Keratinocyte (primary cell): ENCODE results near the gene GJA9. TPM values are rescaled to one million over a fixed set of nuclear protein-coding genes. Genes with fewer than 3 reads are reported as not detected.

Source experiments
- DNase-seq: peaks from one replicate; pipeline ENCODE4 v3.0.0-alpha.2; 2011; ENCODE audit warnings: low read depth, missing footprints, low spot score
- FAIRE-seq: peaks from 2 replicates; lab custom pipeline; 2011; peaks lifted over from hg19 to GRCh38; lab: Jason Lieb, UNC
- H2AFZ ChIP-seq: 2 replicates; pipeline ENCODE4 v1.6.0; 2012; ENCODE audit warnings: low read length, control low read depth, inconsistent platforms; ENCODE audit not compliant: control insufficient read depth
- H3K27ac ChIP-seq: 2 replicates; pipeline ENCODE4 v1.5.1; 2011; ENCODE audit warnings: low read length; ENCODE audit not compliant: control insufficient read depth, insufficient read depth
- H3K27me3 ChIP-seq: 3 replicates; pipeline ENCODE4 v1.6.0; 2011; ENCODE audit warnings: low read length; ENCODE audit not compliant: control insufficient read depth, insufficient read depth; ENCODE audit errors: extremely low read depth
- H3K36me3 ChIP-seq, 2 experiments: 2 replicates in 1 of 2; 3 replicates in 1 of 2; pipeline ENCODE4 v1.5.1; 2011; ENCODE audit warnings: low read length in 2 of 2, mild to moderate bottlenecking in 1 of 2; ENCODE audit not compliant: control insufficient read depth in 2 of 2, insufficient read depth in 2 of 2; ENCODE audit errors: extremely low read depth in 1 of 2
- H3K4me1 ChIP-seq: 3 replicates; pipeline ENCODE4 v1.5.1; 2011; ENCODE audit warnings: low read length; ENCODE audit not compliant: control insufficient read depth, insufficient read depth; ENCODE audit errors: extremely low read depth
- H3K4me2 ChIP-seq: 3 replicates; pipeline ENCODE4 v1.6.0; 2011; ENCODE audit warnings: low read depth, low read length; ENCODE audit not compliant: control insufficient read depth, insufficient read depth; ENCODE audit errors: extremely low read depth
- H3K4me3 ChIP-seq, 3 experiments: fragments of 200-600 bp in 1 of 3; sonication (generic) in 1 of 3; 2 replicates in 2 of 3; 3 replicates in 1 of 3; pipeline ENCODE4 v1.5.1; 2011 to 2016; ENCODE audit warnings: low read length in 3 of 3, mild to moderate bottlenecking in 3 of 3, control low read depth in 2 of 3, inconsistent platforms in 1 of 3, low read depth in 1 of 3, mixed read lengths in 1 of 3, mixed run types in 1 of 3, moderate library complexity in 1 of 3; ENCODE audit not compliant: control insufficient read depth in 2 of 3, insufficient read depth in 2 of 3; ENCODE audit errors: extremely low read depth in 1 of 3
- H3K79me2 ChIP-seq: 2 replicates; pipeline ENCODE4 v1.6.0; 2012; ENCODE audit warnings: low read length; ENCODE audit not compliant: control insufficient read depth, insufficient read depth
- H3K9ac ChIP-seq: 3 replicates; pipeline ENCODE4 v1.6.0; 2011; ENCODE audit warnings: low read length; ENCODE audit not compliant: control insufficient read depth, insufficient read depth; ENCODE audit errors: extremely low read depth
- H3K9me1 ChIP-seq: 3 replicates; pipeline ENCODE4 v1.6.0; 2011; ENCODE audit warnings: low read length; ENCODE audit not compliant: control insufficient read depth, insufficient read depth; ENCODE audit errors: extremely low read depth
- H3K9me3 ChIP-seq: 2 replicates; pipeline ENCODE4 v1.5.1; 2012; ENCODE audit warnings: low read depth, low read length; ENCODE audit not compliant: control insufficient read depth
- H4K20me1 ChIP-seq: 3 replicates; pipeline ENCODE4 v1.6.0; 2011; ENCODE audit warnings: low read length; ENCODE audit not compliant: control insufficient read depth, insufficient read depth; ENCODE audit errors: extremely low read depth
- EZH2 ChIP-seq: IDR thresholded peaks from one replicate; pipeline ENCODE4 v1.6.1; 2012; ENCODE audit warnings: inconsistent platforms, mild to moderate bottlenecking, low read length, moderate library complexity
- dilution Hi-C: fragments of 300-500 bp; cut with MboI; formaldehyde crosslinking; loops from one replicate; pipeline ENCODE4 v1.7.0; 2020; ENCODE audit warnings: low sequenced_read_pairs; ENCODE audit not compliant: extremely low pct_ligation_motif_present
- polyA plus RNA-seq, 5 experiments: library from polyadenylated mRNA; depleted of rRNA in 3 of 5; stranded (reverse) in 3 of 5; stranded (forward) in 1 of 5; unstranded in 1 of 5; fragments of >200 nt; gene quantifications; 1 replicate in 1 of 5; 2 replicates in 3 of 5; 3 replicates in 1 of 5; pipeline versions ENCODE4 v1.2.1 to v1.2.3, GENCODE V29; 2011 to 2012; ENCODE audit warnings: missing spikeins in 2 of 5, low read depth in 1 of 5, low replicate concordance in 1 of 5
- TF ChIP-seq, protein P1 (sequence below), 3 experiments: IDR thresholded peaks in 1 of 3; conservative IDR thresholded peaks in 1 of 3; optimal IDR thresholded peaks in 1 of 3; 2 replicates in 2 of 3; 3 replicates in 1 of 3; pipeline versions ENCODE3 to v1.5.1; 2011; ENCODE audit warnings: low read length in 3 of 3, mild to moderate bottlenecking in 3 of 3, moderate library complexity in 2 of 3, control low read depth in 1 of 3, inconsistent platforms in 1 of 3; ENCODE audit not compliant: insufficient read depth in 2 of 3; ENCODE audit errors: extremely low read depth in 1 of 3

GJA9 gene
- polyA plus RNA-seq, 1 donor (not counting 4 experiments of a cell fraction or from before 2014, with no cell fraction given): 0.38 TPM

GRCh38 chr1:38929054-38929453 is 47.7 kb upstream of the GJA9 start:
- dilution Hi-C loops: no loop called here
- Histone ChIP-seq H3K9me1 (no peaks in the 10 kb centered on the region), H3K4me2 (no peak overlapping the region), H4K20me1 (no peaks in the 10 kb centered on the region), H3K27me3 (no peaks in the 10 kb centered on the region), H3K36me3 (peaks cover 0 to 1% of the 10 kb centered on the region in 2 experiments), H2AFZ (no peak overlapping the region), H3K9ac (no peak overlapping the region), H3K9me3 (no peaks in the 10 kb centered on the region), H3K4me1 (no peaks in the 10 kb centered on the region), H3K27ac (no peak overlapping the region), H3K4me3 (no peak overlapping the region), H3K79me2 (no peaks in the 10 kb centered on the region)
- no peak for DNase-seq
- TF ChIP-seq, protein P1, sequence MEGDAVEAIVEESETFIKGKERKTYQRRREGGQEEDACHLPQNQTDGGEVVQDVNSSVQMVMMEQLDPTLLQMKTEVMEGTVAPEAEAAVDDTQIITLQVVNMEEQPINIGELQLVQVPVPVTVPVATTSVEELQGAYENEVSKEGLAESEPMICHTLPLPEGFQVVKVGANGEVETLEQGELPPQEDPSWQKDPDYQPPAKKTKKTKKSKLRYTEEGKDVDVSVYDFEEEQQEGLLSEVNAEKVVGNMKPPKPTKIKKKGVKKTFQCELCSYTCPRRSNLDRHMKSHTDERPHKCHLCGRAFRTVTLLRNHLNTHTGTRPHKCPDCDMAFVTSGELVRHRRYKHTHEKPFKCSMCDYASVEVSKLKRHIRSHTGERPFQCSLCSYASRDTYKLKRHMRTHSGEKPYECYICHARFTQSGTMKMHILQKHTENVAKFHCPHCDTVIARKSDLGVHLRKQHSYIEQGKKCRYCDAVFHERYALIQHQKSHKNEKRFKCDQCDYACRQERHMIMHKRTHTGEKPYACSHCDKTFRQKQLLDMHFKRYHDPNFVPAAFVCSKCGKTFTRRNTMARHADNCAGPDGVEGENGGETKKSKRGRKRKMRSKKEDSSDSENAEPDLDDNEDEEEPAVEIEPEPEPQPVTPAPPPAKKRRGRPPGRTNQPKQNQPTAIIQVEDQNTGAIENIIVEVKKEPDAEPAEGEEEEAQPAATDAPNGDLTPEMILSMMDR (optimal IDR thresholded peaks at IDR 0.05 in 1 of 3, IDR thresholded peaks at IDR 0.05 in 1 of 3, conservative IDR thresholded peaks at IDR 0.05 in 1 of 3; ENCODE audit: extremely low read depth in 1 of 3, insufficient read depth in 2 of 3, low read length in 3 of 3): no peak
- TF ChIP-seq EZH2: no peak
- no peak for FAIRE-seq

GRCh38 chr1:38926091-38926490 is 44.7 kb upstream of the GJA9 start:
- H4K20me1 ChIP-seq: no peaks in the 10 kb centered on the region
- FAIRE-seq: no peak
- dilution Hi-C loops: no loop called here

More at GRCh38 chr1:38926091-38926490, 44.7 kb upstream of the GJA9 start:
- H3K27me3 ChIP-seq: no peaks in the 10 kb centered on the region
- no peak overlapping the region for H2AFZ ChIP-seq
- no peaks in the 10 kb centered on the region for H3K4me1 ChIP-seq
- no peaks in the 10 kb centered on the region for H3K9me3 ChIP-seq
- H3K9me1 ChIP-seq: no peaks in the 10 kb centered on the region
- no peak for DNase-seq
- H3K9ac ChIP-seq: no peak overlapping the region
- no peaks in the 10 kb centered on the region for H3K79me2 ChIP-seq
- no peak overlapping the region for H3K4me2 ChIP-seq
- H3K36me3 ChIP-seq: peaks cover 0 to 1% of the 10 kb centered on the region in 2 experiments
- H3K4me3 ChIP-seq: no peak overlapping the region
- H3K27ac ChIP-seq: no peak overlapping the region
- TF ChIP-seq, protein P1 (optimal IDR thresholded peaks at IDR 0.05 in 1 of 3, IDR thresholded peaks at IDR 0.05 in 1 of 3, conservative IDR thresholded peaks at IDR 0.05 in 1 of 3; ENCODE audit: extremely low read depth in 1 of 3, insufficient read depth in 2 of 3, low read length in 3 of 3): no peak
- TF ChIP-seq EZH2: no peak
